ENCODE measurements around the gene TEN1.
A peak's percentile ranks its signal among the peaks of the same experiment; 100 is the strongest.

The TEN1 gene

DNA sequence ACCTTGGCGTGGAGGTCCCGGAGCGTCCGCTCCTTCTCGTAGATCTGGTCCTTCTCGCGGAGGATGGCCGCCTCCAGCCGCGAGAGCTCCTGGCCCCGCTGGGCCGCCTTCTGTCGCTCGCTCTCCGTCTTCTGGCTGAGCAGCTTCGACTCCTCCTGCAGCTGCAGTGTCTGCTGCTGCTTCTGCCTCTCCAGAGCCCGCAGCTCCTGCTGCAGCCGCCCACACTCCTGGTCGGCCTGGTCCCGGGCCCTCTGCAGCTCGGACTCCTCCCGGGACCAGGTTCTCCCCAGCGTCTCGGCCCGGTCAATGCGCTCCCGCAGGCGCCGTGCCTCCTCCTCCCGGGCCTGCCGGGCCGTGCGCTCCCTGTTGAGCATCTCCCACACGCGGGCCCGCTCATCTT is 29.2 kb downstream of the TEN1 start:
- no peak for DNase-seq

DNA sequence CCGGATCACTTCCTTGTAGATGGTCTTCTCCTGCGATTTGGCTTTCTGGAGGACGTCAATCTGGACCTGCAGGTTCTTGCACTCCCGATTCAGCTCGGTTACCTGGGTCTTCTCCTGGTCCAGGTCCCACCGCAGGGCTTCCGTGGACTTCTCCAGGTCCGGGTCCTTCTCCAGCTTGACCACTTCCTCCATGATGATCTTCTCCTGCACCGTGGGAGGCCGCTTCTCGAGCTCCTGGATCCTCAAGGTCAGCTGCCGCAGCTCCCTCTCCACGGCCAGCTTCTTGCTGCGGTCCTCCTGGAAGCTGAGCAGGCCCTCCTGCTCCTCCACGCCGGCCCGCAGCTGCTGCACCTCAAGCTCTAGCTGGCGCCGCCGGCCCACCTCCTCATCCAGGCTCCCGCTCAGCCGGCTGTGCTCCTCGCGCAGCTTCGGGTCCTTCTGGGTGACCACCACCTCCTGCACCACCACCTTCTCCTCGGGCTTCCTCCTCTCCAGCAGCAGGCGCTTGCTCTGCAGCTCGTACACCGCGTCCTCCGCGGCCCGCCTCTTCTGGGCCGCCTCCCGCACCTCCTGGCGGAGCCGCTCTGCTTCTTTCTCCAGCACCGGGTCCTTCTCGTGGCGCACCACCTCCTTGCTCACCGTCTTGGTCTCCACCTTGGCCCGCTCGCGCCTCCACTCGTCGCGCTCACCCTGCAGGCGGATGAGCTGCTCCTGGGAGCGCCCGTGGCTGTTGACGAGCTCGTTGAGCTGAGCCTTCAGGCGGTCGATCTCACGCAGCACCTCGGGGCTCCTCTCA is 29.8 kb downstream of the TEN1 start:
- DNase-seq, result no peak

DNA sequence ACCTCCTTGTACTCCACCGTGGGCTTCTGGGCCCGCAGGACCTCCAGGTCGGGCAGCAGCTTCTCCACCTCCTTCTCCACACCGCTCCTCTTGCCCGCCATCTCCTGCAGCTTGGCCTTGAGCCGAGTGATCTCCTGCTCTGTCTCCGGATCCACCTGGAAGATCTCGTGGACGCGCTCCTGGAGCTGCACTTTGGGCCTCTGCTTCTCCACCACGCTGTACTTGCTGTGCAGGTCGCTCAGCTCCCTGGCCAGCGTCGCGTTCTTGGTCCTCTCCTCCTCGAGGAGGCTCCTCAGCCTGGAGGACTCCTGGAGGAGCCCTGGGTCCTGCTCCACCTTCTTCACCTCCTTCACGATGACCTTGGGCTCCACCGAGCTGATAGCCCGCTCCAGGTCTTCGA is 30.4 kb downstream of the TEN1 start:
- no peak for DNase-seq

DNA sequence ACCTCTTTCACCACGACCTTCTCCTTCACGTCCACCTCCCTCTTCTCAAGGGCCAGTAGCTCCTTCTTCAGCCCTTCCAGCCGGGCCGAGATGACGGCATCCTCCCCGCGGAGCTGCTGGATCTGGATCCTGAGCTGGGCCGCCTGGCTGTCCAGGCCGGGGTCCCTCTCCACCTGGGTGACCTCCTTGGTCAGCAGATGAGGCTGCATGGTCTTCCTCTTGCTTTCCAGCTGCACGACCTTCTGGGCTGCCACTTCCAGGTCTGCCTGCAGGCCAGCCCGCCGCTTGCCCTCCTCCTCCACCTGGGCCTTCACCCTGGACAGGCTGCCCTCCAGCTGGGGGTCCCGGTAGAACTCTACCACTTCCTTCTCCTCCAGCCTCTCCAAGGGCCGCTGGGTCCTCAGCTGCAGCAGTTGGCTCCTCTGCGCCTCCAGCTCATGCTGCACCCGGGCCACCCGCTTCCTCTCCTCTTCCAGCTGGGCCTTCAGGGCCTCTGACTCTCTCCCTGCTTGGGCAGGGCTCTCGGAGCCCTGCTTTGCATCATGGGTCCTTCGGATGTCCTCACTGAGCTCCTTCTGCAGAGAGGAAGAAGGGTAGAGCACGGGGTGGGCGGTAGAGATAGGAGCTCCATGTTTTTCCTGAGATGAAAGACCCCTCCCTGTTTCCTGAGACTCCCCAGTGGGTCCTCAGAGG is 31.1 kb downstream of the TEN1 start:
- no peak for DNase-seq

DNA sequence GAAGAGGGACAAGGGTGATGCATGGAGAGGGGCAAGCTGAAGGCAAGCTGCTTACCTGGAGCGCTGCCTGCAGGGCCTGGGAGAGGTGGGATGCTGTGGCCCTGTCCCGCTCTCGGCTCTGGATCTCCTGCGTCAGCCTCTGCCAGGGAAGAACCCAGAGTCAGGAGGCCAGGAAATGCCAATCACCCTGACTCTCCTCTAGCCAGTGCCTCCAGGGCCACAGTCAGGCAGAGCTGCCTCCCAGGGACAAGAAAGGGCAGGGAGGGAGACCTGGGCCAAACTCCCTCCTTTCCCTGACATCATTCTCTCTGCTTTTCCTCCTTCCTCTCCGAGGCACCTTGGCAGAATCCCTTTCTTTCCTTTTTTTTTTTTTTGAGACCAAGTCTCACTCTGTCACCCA is 32.9 kb downstream of the TEN1 start:
- no peak for DNase-seq

DNA sequence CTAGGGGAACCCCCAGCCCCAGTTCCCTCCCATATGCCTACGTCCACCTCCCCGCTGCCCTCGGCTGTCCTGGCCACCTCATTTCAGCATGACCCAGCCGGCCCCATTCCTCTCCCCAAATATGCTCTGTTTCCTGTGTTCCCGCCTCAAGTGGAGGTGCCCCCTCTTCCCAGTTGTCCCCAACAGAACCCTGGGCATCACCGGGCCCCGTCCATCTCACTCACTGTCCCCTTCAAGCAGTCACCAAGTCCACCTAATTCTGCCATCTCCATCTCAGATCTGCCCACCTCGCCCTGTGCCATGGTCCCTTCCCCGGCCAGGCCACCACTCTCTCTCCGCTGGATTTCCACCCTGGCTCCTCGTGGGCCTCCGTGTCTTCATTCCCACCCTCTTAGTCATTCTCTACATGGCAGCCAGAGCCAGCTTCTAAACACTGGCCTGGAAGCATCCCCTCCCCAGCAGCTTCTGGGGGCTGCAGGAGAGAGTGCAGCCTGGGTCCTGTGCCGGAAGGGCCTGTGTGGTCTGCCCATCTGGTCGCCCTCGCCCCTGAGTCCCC is 34.4 kb downstream of the TEN1 start:
- no peak for DNase-seq

DNA sequence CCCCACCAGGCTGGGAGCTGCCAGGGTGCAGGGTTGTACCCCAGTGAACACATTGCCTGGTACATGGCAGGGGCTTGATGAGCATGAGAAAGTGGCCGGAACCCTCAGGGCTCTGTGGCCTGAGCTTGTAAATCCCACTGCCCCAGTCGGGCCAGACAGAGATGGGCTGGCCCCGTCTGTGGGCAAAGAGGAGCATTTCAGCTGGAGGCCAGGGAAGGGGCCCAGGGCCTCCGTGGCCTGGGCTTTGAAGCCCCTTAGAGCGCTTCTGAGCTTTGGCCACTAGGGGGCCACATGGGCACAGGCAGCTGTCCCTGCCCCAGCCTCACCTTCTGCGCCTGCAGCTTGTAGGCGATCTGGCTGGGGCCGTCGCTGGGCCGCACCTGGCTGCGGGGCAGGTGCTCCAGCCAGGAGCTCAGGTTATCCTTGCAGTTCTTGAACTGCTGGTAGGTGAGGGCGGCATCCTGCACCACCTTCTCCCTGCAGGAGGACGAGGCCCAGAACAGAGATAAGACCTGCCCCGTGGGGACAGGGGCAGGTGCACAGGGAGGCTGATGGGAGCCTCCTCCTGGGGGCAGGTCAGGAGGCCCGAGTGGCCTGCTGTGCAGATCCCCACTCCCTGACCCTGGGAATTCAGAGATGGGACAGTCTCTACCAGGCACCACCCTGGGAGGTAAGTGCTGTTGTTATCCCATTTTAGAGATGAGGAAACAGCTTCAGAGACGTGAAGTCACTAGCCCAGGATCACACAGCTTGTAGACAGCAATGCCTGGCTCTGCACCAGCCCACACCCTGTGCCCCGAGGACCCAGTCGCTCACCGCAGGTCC is 35.3 kb downstream of the TEN1 start:
- peak; percentile 45 for DNase-seq

DNA sequence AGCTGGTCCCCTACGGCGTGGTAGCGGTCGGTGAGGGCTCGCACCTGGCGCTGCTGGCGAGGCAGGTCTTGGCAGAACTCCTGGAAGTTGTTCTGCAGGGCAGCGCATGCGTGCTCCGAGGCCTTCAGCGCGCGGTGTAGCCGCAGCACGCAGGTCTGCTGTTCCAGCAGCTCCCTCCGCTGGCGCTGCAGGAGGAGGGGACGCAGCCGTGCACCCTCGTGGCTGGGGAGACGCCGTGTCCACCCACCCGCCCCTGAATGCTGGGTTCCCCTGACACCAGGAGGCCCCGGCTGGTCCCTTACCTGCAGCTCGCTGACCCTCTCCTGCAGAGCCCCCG is 35.9 kb downstream of the TEN1 start:
- DNase-seq, result no peak

DNA sequence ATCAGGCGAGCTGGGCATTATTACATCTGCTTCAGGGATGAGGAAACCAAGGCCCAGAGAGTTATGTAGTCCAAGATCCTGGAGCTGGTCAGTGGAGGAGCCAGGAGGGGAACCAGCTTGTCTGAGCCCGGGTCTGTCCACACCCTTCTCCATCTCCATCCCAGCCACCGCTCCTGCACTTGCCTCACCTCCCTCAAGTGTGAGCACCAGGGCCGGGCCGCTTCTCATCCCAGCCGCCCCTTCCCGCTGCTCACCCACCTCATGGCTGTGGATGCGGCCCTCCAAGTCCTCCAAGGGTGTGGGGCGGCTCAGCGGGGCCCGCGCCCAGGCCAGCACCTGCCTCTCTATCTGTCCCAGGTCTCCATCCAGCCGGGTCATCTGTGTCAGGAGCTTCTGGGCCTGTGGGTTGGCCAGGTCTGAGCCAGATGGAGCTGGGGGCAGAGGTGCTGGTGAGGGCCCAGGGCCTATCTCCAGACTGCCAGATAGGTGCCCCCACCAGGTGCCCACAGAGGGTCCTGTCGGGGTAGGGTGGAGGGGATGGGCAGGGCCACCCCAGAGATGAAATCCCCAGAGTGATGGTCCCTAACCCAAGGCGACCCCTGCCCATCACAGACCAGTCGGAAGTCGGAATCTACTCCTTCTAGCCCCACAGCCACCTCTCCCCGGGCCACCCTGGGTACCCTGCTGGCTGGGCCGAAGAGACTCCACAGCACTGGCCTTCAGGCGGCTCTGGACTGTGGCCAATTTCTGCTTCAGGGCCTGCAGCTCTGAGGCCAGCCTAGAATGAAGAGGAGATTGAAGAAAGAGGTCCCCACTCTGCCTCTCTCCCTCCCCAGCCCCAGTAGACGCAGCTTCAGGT is 38.7 kb downstream of the TEN1 start:
- DNase-seq, result no peak

DNA sequence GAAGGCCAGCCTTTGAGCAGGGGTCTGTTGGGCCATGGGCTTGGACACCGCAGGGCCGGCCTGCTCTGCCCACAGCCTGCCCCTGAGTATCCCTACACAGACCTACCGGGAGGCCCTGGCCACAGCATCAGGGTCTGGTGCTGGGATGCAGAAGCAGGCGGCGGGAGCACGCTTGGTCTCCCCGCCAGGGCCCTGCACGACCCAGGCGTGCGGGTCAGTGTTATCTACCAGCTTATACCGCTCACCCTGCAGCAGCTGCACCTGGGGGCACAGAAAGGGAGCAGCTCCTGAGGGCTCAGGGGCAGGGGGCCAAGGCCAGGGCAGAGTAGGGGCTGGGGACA is 39.3 kb downstream of the TEN1 start:
- DNase-seq, result no peak

DNA sequence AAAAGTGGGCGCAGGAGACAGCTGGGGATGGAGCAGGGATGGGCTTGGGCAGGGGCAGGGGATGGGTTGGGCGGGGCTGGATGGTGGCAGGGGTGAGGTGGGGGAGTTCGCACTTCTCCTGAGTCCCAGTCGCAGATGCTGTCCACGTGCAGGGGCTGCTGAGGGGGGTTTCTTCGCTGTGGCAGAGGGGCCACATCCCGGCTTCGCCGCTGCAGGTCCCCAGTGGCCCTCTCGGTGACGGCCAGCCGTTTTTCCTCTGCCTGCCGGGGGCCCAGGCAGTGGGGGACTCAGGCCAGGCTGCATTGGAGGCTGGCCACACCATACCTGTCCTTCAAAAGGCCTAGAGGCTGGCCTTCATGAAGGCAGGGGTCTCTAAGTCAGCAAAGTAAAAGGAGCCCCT is 39.8 kb downstream of the TEN1 start:
- DNase-seq, result no peak

DNA sequence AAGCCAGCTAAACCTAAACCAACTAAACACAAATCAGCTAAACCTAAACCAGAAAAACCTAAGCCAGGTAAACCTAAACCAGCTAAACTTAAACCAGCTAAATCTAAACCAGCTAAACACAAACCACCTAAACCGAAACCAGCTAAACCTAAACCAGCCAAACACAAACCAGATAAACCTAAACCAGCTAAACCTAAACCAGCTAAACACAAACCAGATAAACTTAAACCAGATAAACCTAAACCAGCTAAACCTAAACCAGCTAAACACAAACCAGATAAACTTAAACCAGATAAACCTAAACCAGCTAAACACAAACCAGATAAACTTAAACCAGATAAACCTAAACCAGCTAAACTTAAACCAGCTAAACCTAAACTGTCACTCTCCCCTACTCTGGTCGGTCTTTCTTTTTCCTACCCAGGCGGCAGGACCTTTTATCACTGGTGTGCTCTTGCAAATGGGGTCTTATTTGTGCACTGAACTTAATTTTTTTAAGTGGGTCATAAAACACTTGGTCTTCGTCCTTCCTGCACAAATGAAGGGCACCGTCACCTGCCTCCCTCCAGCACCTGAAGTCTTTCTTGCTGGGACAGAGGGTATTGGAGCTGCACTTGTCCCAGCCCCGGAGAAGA is 40.9 kb downstream of the TEN1 start:
- DNase-seq, result no peak

DNA sequence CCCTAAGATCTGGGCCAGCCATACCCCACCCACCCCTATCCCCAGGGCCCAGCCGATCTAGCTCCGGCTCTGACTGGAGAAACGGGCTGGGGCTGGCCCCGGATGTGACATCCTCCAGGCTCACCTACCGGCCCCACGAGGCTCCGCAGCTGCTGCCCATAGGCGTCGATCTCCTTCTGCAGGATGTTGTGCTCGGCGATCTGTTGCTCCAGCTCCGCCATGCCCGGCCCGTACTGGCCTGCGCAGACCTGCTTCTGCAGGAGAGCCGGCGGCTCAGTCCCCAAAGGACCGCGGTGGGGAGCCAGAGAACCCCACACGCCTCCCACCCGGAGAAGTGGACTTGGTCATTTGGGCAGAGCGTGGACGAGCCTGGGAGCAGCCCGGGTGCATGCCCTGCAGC is 43.2 kb downstream of the TEN1 start:
- DNase-seq, result no peak

DNA sequence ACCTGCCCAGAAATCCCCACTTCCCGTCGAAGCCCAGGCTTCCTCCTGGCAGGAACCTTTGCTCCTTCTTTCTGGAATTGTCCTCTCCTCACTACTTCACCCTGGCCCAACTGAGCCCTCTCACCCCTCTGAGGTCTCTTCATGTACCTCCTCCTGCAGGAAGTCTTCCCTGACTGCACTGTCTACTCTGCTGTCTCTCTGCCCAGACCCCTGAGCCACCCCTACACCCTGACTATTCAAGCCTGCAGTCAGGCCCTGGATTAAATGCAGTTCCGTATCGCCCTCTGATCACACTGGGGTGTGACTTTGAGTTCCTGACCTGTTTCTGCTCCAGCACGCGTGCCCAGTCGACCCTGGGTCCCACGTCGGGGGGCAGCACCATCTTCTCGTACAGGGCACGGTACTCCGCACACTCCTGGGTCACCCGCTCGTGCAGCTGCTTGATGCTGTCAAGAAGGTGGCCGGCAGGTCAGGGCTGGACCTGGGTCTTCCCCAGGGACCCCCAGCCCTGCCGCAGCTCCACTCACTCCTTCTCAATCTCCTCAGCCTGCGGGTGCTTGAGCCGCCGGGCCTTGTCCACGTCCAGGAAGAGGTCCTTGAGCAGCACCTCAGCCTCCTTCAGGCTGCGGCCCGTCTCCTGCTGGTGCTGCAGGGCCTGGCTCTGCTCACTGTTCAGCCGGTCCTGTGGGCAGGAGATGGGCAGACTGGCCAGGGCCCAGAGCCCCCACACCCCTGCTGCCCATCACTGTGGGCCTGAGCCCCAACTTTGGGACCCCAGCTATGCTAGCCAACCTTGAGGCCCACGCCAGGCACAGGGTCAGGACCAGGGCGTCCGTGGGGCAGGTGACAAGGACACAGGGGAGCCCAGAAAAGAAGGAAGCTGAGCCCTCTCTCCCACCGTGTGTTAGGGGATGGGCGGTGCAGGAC is 44.2 kb downstream of the TEN1 start:
- DNase-seq, result no peak

DNA sequence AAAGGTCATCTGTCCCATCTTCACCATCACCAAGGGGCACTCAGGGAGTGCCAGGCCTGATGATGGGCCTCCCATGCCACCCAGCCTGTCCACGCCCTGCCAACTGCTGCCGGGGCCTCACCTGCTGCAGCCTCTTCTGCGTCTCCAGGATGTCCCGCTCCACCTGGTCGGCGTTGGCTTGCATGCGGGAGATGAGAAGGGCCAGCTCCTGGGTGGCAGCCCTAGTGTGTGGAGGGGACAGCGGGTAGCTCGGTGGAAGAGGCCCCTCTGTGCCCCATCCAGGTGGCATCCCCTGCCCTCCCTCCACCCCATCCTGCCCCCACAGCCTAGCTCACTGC is 44.8 kb downstream of the TEN1 start:
- DNase-seq, result no peak

DNA sequence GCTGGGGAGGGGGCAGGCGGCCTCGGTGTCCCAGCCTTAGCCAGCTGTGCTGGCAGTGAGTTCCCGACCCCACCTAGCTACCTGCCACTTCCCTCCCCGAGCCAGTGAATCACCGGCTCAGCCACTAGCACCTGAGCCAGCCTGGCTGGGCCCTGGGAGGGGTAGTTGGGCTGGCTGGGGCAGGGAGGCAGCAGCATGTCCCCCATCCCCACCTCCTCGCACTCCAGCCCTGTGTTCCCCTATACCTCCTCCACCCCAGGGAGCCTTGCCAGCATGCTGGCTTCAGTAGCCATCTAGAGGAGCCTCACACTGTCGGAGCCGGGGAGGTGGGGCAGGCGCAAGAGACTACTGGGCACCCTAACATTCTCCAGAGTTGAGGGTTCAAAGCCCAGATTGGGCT is 45.3 kb downstream of the TEN1 start:
- DNase-seq, result no peak

DNA sequence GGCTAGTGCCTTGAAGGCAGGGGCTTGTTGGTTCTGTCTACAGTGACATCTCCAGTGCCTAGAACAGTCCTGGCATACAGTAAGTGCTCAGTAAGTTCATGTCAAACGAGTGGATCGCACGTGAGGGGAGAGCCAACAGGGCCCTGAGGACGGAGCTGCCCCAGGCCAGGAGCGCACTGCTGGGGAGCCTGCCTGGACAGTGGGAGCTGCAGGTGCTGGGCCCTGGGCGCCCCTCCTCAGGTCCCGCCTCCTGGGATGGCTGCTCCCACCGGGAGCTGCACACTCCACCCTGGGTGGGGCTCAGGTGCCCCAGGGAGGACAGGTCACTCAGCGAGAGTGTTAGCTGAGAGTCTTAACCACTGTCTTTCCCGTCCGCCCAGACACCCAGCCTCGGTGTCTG is 46.3 kb downstream of the TEN1 start:
- no peak for DNase-seq

DNA sequence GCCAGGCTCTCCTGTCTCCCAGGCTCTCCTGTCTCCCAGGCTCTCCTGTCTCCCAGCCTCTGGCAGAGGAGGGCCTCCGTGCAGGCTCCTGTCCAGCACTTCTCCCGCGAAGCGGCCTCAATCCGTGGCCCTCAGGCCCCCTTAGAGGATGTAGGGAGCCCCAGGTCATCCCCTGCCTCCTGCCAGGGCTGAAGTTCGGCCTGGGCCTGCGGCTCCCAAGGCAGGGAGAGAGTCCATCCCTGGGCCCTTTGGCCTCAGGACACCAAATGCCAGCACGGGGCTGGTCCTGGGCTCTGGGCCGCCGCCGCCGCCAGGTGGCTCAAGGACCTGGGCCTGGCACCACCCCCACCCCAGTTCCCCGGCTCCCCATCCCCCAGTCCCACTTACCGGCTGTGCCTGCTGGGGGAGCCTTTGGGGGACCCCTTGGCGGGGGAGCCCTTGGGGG is 47.7 kb downstream of the TEN1 start:
- DNase-seq, result no peak

DNA sequence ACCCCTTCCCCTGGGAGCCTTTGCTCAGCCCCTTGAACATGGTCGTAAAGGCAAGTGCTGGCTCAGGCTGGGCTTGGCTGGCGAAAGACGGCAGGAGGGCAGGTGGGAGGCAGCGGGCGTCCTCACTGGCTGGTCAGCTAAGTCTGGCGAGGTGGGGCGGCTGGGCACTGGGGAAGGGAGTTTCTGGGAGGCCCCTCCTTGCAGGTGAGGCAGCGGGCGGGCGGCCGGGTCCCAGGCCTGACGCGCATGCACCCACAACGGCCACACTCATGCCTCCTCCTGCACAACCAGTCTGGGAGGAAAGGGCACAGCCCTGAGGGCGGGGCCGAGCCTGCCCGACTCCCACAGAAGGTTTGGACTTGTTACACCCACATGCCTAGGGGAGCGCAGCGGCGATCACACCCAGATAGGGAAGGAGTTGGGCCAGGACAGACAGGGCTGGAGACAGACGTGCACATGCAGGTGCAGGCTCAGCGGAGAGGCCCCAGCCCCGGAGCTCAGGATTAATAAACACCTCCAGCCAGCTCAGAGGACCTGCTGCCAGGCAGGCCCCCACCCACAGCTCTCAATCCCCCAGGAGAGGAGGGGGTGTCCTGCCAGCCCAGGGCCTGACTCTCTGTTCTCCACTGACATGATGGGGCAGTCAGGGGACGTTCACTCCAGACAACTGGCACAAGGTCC is 48.3 kb downstream of the TEN1 start, which contains the start of gene EVPL:
Gene EVPL, minus strand, starts transcription at position 148 of the 681 bp plus-strand sequence. Its CDS starts 108 bp downstream, at position 40.
- DNase-seq, result no peak

DNA sequence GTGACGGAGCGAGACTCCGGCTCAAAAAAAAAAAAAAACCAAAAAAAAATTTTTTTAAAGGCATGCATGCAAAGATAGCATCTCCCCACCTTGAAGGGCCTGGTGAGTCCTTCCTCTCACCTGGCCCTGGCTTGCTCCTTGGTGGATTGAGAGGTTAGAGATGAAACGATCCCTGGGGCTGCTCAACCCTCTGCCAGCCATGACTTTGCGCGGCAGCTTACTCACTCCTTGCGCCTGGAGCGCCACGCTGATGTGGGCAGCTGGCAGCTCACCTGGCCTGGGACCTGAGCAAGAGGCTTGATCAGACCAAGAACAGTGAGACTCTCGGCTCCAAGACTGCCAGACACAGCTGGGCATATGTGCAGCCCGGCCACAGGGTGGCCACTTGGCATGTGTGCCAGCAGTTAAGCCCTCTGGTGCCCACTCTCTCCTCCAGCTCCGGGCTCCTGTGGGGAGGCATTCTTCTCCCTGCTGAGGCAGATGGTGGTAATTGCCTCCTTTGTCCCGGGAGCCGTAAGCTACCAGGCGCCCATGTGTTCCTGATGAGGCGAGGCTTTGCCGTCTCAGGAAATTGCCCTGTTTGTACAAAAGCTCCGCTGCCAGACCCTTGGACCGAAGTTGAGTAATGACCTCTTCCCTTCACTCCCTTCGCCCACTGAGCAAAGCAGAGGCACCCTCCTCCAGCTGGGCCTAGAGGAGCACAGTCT is 53.2 kb downstream of the TEN1 start:
- DNase-seq, result no peak
